ENCODE results near the gene HYAL2. TPM values are rescaled to one million over a fixed set of nuclear protein-coding genes. Genes with fewer than 3 reads are reported as not detected.

The HYAL2 gene
- total and polyA plus RNA-seq, 9 of the 15 experiments (the other 6 are each of a cell fraction or from before 2014, with no cell fraction given): 0.36 to 22.7 (median 11.4) TPM; not detected in 1

DNA sequence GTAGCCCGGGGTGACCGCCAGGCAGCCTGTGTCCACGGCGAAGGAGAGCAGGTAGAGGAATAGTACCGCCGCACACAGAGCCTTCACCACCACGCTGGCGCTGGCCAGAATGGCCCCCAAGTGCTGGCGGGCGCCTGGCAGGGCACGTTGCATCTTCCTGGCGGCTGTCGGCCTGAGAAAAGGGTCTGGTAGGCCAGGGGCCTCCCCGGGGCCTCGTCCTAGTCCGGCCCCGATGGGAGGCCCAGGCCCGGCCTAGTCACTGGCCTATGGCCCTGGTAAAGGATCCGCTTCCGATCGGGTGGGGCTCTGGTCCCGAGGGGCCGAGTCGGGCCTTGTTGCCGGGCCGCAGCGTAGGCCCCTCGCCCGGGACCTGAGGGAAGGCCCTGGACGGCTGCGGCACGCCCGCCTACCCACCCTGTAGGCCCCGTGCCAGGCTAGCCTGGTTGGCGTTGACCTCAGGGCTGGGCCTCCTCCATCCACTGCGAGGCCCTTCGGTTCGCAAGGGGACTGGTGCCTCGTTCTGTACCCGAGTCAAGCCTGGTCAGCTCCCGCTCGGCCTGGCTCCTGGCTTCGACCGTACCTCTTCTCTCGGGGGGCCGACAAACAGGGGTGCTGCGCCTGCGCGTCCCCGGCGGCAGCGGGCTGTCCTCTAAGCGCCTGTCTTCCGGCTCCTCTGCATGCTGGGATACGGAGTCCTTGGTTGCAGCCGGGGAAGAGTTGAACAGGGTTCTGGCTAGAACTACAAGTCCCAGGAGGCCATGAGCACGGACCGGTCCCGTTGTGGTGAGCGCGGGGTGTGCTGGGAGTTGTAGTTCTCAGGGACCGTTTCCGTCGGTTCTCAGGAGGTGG, 36.6 kb upstream of the HYAL2 start, which contains the start of gene TMEM115 (continued):
- TF ChIP-seq SETDB1 (IDR thresholded peaks at IDR 0.05; ENCODE audit: low read length) (no peak), ZNF184 (CRISPR knock-in tag; IDR thresholded peaks at IDR 0.05) (no peak), MEF2D (tag; conservative IDR thresholded peaks at IDR 0.05; ENCODE audit: low read depth) (no peak), ZNF12 (CRISPR knock-in tag; IDR thresholded peaks at IDR 0.05) (no peak), PHB2 (IDR thresholded peaks at IDR 0.05; ENCODE audit: low read depth) (no peak), CBX1 (IDR thresholded peaks at IDR 0.05; ENCODE audit: low read depth) (no peak), DNMT1 (IDR thresholded peaks at IDR 0.05) (no peak), KDM1A (IDR thresholded peaks at IDR 0.05) (no peak), ZNF551 (CRISPR knock-in tag; IDR thresholded peaks at IDR 0.05) (no peak), U2AF2 (optimal IDR thresholded peaks at IDR 0.05; ENCODE audit: low read depth, low read length) (no peak), ZNF239 (CRISPR knock-in tag; IDR thresholded peaks at IDR 0.05) (no peak; the same call in 1 of the 2 replicates)
- TF ChIP-seq, protein P1, sequence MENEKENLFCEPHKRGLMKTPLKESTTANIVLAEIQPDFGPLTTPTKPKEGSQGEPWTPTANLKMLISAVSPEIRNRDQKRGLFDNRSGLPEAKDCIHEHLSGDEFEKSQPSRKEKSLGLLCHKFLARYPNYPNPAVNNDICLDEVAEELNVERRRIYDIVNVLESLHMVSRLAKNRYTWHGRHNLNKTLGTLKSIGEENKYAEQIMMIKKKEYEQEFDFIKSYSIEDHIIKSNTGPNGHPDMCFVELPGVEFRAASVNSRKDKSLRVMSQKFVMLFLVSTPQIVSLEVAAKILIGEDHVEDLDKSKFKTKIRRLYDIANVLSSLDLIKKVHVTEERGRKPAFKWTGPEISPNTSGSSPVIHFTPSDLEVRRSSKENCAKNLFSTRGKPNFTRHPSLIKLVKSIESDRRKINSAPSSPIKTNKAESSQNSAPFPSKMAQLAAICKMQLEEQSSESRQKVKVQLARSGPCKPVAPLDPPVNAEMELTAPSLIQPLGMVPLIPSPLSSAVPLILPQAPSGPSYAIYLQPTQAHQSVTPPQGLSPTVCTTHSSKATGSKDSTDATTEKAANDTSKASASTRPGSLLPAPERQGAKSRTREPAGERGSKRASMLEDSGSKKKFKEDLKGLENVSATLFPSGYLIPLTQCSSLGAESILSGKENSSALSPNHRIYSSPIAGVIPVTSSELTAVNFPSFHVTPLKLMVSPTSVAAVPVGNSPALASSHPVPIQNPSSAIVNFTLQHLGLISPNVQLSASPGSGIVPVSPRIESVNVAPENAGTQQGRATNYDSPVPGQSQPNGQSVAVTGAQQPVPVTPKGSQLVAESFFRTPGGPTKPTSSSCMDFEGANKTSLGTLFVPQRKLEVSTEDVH (IDR thresholded peaks at IDR 0.05; ENCODE audit: low read depth, partially characterized antibody): no peak
- TF ChIP-seq, protein P2, sequence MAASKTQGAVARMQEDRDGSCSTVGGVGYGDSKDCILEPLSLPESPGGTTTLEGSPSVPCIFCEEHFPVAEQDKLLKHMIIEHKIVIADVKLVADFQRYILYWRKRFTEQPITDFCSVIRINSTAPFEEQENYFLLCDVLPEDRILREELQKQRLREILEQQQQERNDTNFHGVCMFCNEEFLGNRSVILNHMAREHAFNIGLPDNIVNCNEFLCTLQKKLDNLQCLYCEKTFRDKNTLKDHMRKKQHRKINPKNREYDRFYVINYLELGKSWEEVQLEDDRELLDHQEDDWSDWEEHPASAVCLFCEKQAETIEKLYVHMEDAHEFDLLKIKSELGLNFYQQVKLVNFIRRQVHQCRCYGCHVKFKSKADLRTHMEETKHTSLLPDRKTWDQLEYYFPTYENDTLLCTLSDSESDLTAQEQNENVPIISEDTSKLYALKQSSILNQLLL (CRISPR knock-in tag; IDR thresholded peaks at IDR 0.05; ENCODE audit: borderline replicate concordance): no peak
- TF ChIP-seq, protein P3, sequence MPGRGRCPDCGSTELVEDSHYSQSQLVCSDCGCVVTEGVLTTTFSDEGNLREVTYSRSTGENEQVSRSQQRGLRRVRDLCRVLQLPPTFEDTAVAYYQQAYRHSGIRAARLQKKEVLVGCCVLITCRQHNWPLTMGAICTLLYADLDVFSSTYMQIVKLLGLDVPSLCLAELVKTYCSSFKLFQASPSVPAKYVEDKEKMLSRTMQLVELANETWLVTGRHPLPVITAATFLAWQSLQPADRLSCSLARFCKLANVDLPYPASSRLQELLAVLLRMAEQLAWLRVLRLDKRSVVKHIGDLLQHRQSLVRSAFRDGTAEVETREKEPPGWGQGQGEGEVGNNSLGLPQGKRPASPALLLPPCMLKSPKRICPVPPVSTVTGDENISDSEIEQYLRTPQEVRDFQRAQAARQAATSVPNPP (IDR thresholded peaks at IDR 0.05; ENCODE audit: borderline replicate concordance, insufficient read depth, insufficient read length): no peak
